Measurements from ENCODE around the gene NSUN4. TPM values are rescaled to one million over a fixed set of nuclear protein-coding genes. Genes with fewer than 3 reads are reported as not detected.
A peak's percentile ranks its signal among the peaks of the same experiment; 100 is the strongest.

NSUN4 gene
- total and polyA plus RNA-seq, 9 of the 15 experiments (the other 6 are each of a cell fraction or from before 2014, with no cell fraction given): 33.4 to 60.2 (median 46.3) TPM

- TF ChIP-seq MBD2 (IDR thresholded peaks at IDR 0.05; ENCODE audit: borderline replicate concordance, low read depth) (peak; percentile 48; the same call in 1 of the 2 replicates), ZNF12 (CRISPR knock-in tag; IDR thresholded peaks at IDR 0.05) (0 out of 2 replicates have a peak, but pooled peaks have one; percentile 48), TARDBP (IDR thresholded peaks at IDR 0.05) (no peak), ZNF699 (CRISPR knock-in tag; IDR thresholded peaks at IDR 0.05; ENCODE audit: insufficient replicate concordance) (no peak), CHD2 (IDR thresholded peaks at IDR 0.05; ENCODE audit: low read depth, low read length) (no peak), SP1 (CRISPR knock-in tag; IDR thresholded peaks at IDR 0.05) (peak; percentile 74), HCFC1 (IDR thresholded peaks at IDR 0.05; ENCODE audit: low read depth, low read length) (peak; percentile 12), ZNF592 (IDR thresholded peaks at IDR 0.05) (peak; percentile 50; the same call in 1 of the 2 replicates), ZNF766 (CRISPR knock-in tag; conservative IDR thresholded peaks at IDR 0.05) (no peak; the same call in 1 of the 2 replicates), MTA2 (IDR thresholded peaks at IDR 0.05; ENCODE audit: low read depth) (no peak), ARID3B (CRISPR knock-in tag; IDR thresholded peaks at IDR 0.05; ENCODE audit: borderline replicate concordance) (no peak), ZNF184 (CRISPR knock-in tag; IDR thresholded peaks at IDR 0.05) (0 out of 2 replicates have a peak, but pooled peaks have one; percentile 17), ZBTB12 (CRISPR knock-in tag; IDR thresholded peaks at IDR 0.05) (no peak)
- TF ChIP-seq, protein P1, sequence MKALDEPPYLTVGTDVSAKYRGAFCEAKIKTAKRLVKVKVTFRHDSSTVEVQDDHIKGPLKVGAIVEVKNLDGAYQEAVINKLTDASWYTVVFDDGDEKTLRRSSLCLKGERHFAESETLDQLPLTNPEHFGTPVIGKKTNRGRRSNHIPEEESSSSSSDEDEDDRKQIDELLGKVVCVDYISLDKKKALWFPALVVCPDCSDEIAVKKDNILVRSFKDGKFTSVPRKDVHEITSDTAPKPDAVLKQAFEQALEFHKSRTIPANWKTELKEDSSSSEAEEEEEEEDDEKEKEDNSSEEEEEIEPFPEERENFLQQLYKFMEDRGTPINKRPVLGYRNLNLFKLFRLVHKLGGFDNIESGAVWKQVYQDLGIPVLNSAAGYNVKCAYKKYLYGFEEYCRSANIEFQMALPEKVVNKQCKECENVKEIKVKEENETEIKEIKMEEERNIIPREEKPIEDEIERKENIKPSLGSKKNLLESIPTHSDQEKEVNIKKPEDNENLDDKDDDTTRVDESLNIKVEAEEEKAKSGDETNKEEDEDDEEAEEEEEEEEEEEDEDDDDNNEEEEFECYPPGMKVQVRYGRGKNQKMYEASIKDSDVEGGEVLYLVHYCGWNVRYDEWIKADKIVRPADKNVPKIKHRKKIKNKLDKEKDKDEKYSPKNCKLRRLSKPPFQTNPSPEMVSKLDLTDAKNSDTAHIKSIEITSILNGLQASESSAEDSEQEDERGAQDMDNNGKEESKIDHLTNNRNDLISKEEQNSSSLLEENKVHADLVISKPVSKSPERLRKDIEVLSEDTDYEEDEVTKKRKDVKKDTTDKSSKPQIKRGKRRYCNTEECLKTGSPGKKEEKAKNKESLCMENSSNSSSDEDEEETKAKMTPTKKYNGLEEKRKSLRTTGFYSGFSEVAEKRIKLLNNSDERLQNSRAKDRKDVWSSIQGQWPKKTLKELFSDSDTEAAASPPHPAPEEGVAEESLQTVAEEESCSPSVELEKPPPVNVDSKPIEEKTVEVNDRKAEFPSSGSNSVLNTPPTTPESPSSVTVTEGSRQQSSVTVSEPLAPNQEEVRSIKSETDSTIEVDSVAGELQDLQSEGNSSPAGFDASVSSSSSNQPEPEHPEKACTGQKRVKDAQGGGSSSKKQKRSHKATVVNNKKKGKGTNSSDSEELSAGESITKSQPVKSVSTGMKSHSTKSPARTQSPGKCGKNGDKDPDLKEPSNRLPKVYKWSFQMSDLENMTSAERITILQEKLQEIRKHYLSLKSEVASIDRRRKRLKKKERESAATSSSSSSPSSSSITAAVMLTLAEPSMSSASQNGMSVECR (CRISPR knock-in tag; IDR thresholded peaks at IDR 0.05): peak; percentile 61; the same call in 1 of the 2 replicates
These were observed 38.6 kb upstream of the NSUN4 start (continued) for GRCh38 chr1:46301808-46302640.
